Measurements from ENCODE around the gene GPR162.

The GPR162 gene

DNA sequence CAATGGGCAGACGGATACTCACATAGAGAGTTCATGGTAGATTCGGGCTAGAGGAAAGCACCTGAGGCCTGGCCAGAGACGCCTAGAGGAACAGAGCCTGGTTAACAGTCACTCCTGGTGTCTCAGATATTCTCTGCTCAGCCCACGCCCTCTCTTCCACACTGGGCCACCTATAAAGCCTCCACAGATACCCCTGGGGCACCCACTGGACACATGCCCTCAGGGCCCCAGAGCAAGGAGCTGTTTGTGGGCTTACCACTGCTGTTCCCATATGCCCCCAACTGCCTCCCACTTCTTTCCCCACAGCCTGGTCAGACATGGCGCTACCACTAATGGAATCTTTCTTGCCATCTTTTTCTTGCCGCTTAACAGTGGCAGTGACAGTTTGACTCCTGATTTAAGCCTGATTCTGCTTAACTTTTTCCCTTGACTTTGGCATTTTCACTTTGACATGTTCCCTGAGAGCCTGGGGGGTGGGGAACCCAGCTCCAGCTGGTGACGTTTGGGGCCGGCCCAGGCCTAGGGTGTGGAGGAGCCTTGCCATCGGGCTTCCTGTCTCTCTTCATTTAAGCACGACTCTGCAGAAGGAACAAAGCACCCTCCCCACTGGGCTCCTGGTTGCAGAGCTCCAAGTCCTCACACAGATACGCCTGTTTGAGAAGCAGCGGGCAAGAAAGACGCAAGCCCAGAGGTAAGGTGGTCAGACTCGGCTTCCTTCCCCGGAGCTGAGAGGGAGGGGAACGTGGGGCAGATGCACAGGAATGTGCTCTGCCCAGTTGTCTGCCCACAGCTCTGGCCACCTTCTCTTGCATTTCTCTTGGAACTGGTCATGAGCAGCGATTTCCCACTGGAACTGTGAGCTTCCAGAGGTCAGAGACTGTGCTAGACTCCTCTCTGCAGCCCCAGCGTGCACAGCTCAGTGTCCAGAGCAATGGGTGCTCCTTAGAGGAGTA lies 32.4 kb upstream of the GPR162 start, which contains the start of gene CD4:
Gene CD4, plus strand, starts transcription at position 557 of the 953 bp plus-strand sequence. CDS start 10,611 bp downstream, outside the sequence.
- no peak for DNase-seq (ENCODE audit: low read depth)

DNA sequence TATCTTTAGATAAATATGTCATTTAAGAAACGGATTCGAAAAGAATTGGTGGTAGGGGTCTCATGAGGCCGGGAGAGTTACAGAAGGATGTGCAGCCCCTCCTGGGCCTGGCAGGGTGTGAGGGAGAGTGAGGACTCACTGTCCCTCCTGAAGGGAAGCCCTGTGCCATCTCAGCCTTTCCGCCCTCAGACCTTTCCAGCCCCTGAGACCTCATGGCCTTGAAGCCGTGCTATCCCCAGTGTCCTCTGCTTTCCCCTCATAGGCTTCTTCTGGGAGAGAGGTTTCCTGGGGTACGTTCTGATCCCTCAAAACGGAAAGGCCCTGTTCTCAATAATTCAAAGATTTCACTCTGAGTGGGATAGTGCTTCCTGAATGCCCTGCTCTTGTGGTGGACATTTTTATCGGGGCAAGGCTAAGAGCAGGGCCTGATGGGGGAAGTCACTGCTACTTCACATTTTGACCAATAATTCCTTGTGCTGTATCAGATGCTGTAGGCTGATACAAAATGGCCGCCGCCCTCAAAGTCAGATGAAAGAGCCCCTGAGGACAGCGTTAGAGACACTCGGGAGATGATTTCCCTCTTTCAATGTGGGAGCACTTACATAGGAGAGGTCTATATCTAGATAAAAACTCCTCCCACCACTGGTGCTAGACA lies 31.0 kb upstream of the GPR162 start:
- DNase-seq (ENCODE audit: low read depth) = no peak

DNA sequence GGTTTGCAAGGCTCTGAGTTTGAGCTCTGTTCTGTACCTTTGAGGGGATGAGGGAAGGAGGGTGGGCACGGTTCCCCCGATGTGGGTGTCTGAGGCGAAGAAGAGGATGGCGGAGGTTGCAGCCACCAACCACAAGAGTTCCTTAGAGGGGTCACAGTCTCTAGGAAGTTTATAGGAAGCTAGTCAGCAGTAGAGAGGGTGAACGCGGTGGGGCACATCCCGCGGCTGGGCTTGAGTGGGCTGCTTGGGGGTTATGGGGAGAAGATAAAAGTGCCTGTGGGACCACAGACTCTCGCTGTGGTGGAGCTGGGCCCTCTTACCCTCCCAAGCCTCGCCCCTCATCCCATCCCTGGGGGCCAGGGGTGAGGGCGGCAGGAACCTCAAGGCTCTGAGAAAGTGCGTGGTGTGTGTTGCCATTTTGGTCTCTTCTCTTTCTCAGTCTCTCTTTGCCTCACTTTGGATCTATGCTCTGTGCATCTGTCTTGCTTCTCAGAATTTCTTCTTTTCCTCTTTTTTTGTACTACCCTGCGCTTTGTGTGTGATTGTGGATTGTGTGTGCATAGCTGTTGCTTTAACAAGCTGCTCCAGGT lies 29.6 kb upstream of the GPR162 start:
- no peak for DNase-seq (ENCODE audit: low read depth)

DNA sequence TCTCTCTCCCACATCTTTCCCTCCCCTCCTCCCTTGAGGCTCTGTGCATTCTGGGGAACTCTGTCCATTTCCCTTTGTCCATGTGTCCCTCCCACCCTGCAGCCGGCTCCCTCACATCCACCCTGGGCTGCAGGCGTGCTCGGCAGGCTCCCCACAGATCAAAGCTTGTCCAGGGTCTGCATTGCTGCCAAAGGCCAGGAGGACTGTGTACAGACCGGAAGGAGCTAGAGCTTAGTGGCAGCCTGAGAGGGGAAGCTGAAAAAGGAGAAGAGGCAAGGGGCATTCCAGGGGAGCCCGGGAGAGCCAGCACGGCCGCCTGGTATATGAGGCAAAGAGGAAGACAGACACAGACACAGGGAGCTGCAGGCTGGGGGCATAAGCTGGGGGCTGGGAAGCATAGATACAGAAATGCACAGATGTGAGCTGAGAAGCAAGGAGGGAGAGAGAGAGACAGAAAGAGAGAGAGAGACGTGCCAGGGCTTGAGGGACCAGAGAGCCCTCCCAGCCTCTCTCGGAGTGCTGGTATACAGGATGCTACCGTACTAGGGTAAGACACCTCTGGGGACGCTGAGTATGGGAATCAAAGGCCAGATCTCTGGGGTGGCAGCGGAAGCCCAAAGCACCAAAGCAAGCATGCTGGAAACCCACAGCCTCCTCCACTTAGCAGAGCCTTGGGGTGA lies 29.0 kb upstream of the GPR162 start:
- no peak for DNase-seq (ENCODE audit: low read depth)

DNA sequence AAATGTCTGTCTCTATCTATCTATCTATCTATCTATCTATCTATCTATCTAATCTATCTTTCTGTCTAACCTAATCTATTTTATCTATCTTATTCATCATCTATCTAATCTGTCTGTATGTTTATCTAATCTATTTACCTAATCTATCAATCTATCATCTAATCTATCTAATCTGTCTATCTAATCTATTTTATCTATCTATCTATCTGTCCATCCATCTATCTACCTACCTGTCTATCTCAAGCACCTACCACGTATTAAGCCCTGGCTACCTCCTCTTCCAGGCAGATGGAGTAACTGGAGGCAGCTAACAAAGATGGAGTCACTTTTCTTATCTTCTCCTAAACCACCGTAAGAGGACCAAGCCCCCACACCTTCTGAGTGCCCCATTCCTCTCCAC lies 26.5 kb upstream of the GPR162 start:
- no peak for DNase-seq (ENCODE audit: low read depth)

DNA sequence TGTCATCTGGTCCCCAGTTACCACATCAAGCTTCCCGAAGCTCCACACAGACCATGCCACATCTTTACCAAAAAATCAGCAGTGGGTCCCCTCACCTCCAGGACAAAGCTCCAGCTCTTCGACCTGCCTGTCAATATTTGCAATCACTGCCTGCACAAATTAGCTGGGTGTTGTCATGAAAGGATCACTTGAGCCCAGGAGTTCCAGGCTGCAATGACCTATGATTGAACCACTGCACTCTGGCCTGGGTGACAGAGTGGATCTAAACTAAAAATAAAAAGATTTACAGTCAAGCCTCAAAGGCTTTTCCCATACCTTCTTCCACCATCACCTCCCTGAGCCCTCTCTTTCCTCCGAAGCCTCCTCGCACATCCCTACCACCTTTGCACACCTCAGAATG lies 25.0 kb upstream of the GPR162 start:
- DNase-seq (ENCODE audit: low read depth) = no peak

DNA sequence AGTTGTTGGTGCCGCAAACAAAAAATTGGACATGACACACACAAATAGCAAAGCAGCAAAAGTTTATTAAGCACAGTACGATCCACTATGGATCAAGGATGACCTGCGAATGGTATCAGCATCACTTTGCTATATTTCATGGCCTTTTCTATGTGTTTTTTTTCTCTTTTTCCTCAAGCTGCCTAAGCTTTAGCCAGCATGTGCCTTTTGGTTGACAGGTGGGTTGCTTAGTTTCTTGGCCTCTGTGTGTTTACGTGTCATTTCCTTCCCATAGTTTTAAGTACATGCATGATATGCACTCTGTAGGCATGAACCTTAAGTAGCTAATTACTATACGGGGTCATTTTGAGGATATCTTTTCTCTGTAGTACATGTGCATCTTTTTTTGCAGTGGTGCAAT lies 22.5 kb upstream of the GPR162 start:
- DNase-seq (ENCODE audit: low read depth) = no peak

DNA sequence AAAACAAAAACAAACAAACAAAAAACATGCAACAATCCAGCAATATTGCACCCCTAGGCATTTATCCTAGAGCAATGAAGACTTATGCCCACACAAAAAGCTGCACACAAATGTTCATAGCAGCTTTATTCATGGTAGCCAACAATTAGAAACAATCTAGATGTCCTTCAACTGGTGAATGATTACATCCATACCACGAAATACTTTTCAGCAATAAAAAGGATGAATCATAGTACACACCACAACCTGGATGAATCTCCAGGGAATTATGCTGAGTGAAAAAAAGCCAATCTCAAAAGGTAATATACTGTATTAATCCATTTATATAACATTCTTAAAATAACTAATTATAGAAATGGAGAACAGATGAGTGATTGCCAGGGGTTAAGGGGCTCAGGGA lies 14.5 kb upstream of the GPR162 start:
- no peak for DNase-seq (ENCODE audit: low read depth)

DNA sequence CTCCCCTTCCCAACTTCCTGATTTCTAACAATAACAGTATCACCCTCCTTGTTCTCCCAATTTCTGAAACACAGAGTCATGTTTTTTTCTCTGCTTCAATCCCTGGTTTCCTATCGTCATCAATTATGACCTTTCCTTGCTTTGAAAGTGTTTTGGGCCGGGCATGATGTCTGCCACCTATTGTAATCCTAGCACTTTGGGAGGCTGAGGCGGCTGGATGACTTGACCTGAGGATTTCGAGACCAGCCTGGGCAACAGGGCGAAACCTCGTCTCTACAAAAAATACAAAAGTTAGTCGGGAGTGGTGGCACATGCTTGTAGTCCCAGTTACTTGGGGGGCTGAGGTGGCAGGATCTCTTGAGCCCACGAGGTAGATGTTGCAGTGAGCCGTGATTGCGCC lies 12.6 kb upstream of the GPR162 start:
- DNase-seq (ENCODE audit: low read depth) = no peak

DNA sequence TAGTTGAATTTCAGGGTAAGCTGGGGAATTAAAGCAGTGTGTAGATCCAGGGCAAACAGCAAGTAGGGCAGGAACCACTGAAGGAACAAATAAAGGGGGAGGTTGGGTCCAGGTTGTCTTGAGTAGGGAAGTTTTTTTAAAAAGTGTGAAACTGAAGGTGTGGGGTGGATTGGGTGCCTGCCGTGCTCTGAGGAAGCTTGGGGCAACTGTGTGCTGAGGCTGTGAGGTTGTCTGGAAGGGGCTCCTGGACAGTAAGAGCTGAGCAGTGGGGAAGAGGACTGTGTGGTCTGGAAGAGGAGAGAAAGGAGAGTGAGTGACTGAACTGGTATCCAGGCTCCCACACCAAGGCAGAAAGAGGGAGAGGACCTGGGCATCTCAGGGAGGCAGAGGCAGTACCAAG lies 10.9 kb upstream of the GPR162 start:
- DNase-seq (ENCODE audit: low read depth) = no peak

DNA sequence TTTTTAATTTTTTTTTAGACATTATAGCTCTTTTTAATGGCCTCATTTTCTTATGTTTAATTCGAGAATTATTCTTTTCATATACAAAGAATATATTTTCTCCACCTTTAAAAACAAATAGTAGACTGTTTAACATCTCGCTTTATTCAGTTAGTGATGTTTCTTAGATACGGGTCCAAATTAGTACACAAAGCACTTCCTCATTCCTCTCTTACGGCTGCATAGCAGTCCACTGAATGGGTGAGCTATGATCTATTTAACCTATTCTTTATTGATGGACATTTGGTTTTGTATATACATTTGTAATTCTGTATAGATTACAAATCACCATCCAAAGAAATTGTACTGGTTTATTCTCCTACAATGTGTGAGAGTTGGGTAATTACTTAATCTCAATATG lies 8.3 kb upstream of the GPR162 start:
- no peak for DNase-seq (ENCODE audit: low read depth)

DNA sequence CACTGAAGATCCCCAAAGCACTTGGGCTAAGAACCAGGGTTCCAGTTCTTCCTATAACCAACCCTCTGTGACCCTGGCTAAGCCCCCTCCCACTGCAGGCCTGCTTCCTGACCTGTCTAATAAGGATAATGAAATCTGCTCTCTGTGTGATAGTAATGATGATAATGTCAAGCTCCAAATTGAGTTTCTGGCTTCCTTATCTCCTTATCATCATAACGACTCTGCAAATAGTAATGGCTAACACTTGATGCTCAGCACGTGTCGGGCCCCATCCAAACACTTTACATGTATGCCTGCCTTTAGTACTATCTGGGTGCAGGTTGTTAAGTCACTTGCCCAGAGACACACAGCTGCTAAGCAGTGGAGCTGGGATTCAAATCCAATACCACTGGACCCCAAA lies 5.0 kb upstream of the GPR162 start:
- DNase-seq (ENCODE audit: low read depth) = no peak

DNA sequence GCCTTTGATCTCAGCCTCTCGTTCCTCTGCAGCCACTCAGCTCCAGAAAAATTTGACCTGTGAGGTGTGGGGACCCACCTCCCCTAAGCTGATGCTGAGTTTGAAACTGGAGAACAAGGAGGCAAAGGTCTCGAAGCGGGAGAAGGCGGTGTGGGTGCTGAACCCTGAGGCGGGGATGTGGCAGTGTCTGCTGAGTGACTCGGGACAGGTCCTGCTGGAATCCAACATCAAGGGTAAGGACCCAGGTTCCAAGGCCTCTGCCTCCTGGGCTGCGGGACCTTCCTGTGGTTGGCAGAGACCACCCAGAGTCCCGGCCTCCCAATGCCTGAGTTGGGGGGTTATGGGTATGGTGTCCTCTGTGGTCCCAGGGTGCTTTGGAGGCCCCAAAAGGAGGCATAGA lies 4.5 kb upstream of the GPR162 start:
- no peak for DNase-seq (ENCODE audit: low read depth)

DNA sequence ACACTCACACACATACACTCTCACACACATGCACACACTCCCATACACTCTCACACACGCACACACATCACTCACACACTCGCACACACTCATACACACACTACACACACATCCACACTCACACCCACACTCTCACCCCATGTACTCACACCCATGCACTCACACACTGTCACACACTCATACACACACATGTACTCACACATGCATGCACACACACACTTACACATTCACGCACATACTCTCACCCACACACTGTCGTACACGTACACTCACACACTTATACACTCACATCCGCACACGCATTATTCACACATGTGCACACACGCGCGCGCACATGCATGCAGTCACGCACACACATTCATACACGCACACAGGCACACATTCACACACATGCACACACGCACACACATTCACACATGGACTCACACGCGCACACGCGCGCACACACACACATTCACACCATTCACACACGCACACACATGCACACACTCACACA lies 3.9 kb upstream of the GPR162 start:
- no peak for DNase-seq (ENCODE audit: low read depth)

DNA sequence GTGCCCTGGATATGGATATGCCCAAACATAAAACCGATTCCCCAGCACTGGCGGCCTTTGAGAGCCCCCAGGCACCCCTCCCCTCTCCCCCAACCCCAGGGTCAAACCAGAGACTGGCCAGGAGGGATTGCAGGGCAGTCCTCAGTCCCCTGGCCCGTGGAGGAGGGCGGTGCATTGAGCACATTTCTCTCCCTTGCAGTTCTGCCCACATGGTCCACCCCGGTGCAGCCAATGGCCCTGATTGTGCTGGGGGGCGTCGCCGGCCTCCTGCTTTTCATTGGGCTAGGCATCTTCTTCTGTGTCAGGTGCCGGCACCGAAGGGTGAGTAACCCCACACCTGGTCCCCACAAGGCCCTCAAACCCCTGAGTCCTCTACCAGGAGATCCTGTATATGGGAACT lies 3.4 kb upstream of the GPR162 start:
- DNase-seq (ENCODE audit: low read depth) = no peak

DNA sequence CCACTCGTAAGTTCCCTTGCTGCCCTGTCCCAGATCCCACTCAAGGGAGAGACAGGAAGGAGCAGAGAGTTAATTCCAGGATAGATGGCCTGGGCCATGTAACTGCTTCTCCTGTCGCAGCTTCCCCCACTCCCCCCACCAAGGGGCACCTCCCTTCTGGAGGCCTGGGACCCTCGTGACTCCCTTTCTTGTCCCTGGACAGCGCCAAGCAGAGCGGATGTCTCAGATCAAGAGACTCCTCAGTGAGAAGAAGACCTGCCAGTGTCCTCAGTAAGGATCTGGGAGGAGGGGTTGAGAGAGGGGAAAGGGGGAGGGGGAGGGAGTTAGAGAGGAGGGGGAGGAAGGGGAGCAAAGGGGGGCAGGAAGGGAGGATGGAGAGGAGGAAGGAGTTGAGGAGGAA lies 3.0 kb upstream of the GPR162 start:
- no peak for DNase-seq (ENCODE audit: low read depth)

DNA sequence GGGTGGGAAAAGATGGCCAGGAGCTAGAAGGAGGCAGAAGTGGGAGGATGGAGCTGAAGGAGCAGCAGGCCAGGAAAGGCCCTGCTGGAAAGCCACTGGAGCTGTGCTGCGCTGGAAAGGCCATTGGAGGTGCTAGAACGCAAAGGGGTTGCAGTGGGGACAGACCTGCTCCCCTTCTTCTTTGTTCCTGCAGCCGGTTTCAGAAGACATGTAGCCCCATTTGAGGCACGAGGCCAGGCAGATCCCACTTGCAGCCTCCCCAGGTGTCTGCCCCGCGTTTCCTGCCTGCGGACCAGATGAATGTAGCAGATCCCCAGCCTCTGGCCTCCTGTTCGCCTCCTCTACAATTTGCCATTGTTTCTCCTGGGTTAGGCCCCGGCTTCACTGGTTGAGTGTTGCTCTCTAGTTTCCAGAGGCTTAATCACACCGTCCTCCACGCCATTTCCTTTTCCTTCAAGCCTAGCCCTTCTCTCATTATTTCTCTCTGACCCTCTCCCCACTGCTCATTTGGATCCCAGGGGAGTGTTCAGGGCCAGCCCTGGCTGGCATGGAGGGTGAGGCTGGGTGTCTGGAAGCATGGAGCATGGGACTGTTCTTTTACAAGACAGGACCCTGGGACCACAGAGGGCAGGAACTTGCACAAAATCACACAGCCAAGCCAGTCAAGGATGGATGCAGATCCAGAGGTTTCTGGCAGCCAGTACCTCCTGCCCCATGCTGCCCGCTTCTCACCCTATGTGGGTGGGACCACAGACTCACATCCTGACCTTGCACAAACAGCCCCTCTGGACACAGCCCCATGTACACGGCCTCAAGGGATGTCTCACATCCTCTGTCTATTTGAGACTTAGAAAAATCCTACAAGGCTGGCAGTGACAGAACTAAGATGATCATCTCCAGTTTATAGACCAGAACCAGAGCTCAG lies 2.3 kb upstream of the GPR162 start:
- no peak for DNase-seq (ENCODE audit: low read depth)

DNA sequence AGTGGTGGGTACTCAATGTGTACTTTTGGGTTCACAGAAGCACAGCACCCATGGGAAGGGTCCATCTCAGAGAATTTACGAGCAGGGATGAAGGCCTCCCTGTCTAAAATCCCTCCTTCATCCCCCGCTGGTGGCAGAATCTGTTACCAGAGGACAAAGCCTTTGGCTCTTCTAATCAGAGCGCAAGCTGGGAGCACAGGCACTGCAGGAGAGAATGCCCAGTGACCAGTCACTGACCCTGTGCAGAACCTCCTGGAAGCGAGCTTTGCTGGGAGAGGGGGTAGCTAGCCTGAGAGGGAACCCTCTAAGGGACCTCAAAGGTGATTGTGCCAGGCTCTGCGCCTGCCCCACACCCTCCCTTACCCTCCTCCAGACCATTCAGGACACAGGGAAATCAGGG lies 1.5 kb upstream of the GPR162 start:
- DNase-seq (ENCODE audit: low read depth) = no peak

DNA sequence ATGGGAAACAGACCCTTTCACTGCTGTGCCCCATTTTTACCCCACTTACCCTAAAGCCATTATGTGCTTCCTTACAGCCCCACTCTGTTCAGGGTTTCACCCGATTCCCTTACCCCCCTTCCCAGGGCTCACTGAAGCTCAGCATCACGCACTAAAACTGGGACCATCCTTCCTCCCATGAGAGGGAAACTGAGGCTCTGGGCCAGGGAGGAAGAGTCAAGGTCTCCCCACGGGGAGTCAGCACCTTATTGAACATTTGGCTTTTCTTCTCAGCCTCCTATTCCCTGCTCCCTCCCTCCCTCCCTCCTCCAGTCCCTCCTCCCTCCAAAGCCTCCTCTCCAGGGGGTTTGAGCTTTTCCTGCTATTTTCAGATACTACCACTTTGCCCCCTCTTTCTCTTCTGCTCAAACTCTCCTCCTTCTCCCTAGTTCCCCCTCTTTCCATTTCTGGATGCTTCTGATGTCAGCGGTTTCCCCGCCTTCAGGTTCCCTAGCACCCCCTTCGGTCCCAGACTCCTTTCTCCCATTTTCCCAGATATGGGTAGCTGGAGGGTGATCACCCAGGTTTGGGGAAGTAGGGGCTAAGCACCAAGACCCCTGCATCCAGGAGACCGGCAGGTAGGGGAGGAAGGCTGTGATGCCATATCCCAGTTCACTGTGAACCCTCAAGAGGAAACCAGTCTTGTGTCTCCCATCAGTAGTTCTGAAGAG lies 960 bp downstream of the GPR162 start:
- DNase-seq (ENCODE audit: low read depth) = no peak

All from fibroblast of the conjunctiva (primary cell).